ENCODE results near the gene TOM1L2.
A peak's percentile ranks its signal among the peaks of the same experiment; 100 is the strongest.
"Not testable (repeated sequence)": the region's sequence is repeated elsewhere in the genome, so short reads cannot be mapped to it uniquely, and the experiment has no call there.

Gene TOM1L2

GRCh38 chr17:17926036-17926435 lies 46.2 kb downstream of the TOM1L2 start:
- DNase-seq (ENCODE audit: low read depth in 1 of 2, low spot score in 1 of 2): no peak

GRCh38 chr17:17924857-17925250 lies 47.3 kb downstream of the TOM1L2 start:
- DNase-seq (ENCODE audit: low read depth in 1 of 2, low spot score in 1 of 2): no peak

GRCh38 chr17:17924131-17924856 lies 47.9 kb downstream of the TOM1L2 start:
- DNase-seq (ENCODE audit: low read depth in 1 of 2, low spot score in 1 of 2): no peak

GRCh38 chr17:17922070-17922614 lies 50.1 kb downstream of the TOM1L2 start:
- no peak for DNase-seq (ENCODE audit: low read depth in 1 of 2, low spot score in 1 of 2)

GRCh38 chr17:17921192-17922069 lies 50.8 kb downstream of the TOM1L2 start:
- DNase-seq (ENCODE audit: low read depth in 1 of 2, low spot score in 1 of 2): no peak

- DNase-seq (ENCODE audit: low read depth in 1 of 2, low spot score in 1 of 2): peak; percentile 24 to 59
These were observed 52.8 kb downstream of the TOM1L2 start for GRCh38 chr17:17919169-17920107.

- no peak for DNase-seq (ENCODE audit: low read depth in 1 of 2, low spot score in 1 of 2)
These were observed 54.8 kb downstream of the TOM1L2 start for GRCh38 chr17:17917394-17917793.

- DNase-seq (ENCODE audit: low read depth in 1 of 2, low spot score in 1 of 2): no peak
These were observed 57.0 kb downstream of the TOM1L2 start for GRCh38 chr17:17915183-17915582.

- no peak for DNase-seq (ENCODE audit: low read depth in 1 of 2, low spot score in 1 of 2)
These were observed 58.4 kb downstream of the TOM1L2 start for GRCh38 chr17:17913695-17914332.

- DNase-seq (ENCODE audit: low read depth in 1 of 2, low spot score in 1 of 2): not testable (repeated sequence)
These were observed 59.9 kb downstream of the TOM1L2 start for GRCh38 chr17:17912336-17912735.

GRCh38 chr17:17911001-17911613 lies 61.1 kb downstream of the TOM1L2 start:
- DNase-seq (ENCODE audit: low read depth in 1 of 2, low spot score in 1 of 2): no peak

GRCh38 chr17:17910060-17910459 lies 62.1 kb downstream of the TOM1L2 start:
- DNase-seq (ENCODE audit: low read depth in 1 of 2, low spot score in 1 of 2): no peak

GRCh38 chr17:17909078-17909477 lies 63.1 kb downstream of the TOM1L2 start:
- no peak for DNase-seq (ENCODE audit: low read depth in 1 of 2, low spot score in 1 of 2)

GRCh38 chr17:17907469-17907868 lies 64.7 kb downstream of the TOM1L2 start:
- DNase-seq (ENCODE audit: low read depth in 1 of 2, low spot score in 1 of 2): no peak

GRCh38 chr17:17906418-17907215 lies 65.6 kb downstream of the TOM1L2 start:
- DNase-seq (ENCODE audit: low read depth in 1 of 2, low spot score in 1 of 2): no peak

- no peak for DNase-seq (ENCODE audit: low read depth in 1 of 2, low spot score in 1 of 2)
These were observed 67.2 kb downstream of the TOM1L2 start for GRCh38 chr17:17905036-17905320.

- no peak for DNase-seq (ENCODE audit: low read depth in 1 of 2, low spot score in 1 of 2)
These were observed 67.8 kb downstream of the TOM1L2 start for GRCh38 chr17:17904166-17905035.

GRCh38 chr17:17902877-17903276 lies 69.3 kb downstream of the TOM1L2 start:
- no peak for DNase-seq (ENCODE audit: low read depth in 1 of 2, low spot score in 1 of 2)

All from activated CD4-positive, alpha-beta T cell treated with anti-CD3 and anti-CD28 coated beads, Interleukin-2, amount 50 U/mL, for 24 hours (primary cell).